Stimulated activated CD4-positive, alpha-beta T cell treated with anti-CD3 and anti-CD28 coated beads, Interleukin-1b, Interleukin-23, amount 100 ng/mL, for 1 hour (primary cell): Measurements from ENCODE around the gene GAPDHS.

Experiments
- DNase-seq, 2 donors: peaks; one replicate each; pipeline ENCODE4 v3.0.0-alpha.2; 2020; ENCODE audit warnings: low read depth in 2 of 2

GAPDHS gene

DNA sequence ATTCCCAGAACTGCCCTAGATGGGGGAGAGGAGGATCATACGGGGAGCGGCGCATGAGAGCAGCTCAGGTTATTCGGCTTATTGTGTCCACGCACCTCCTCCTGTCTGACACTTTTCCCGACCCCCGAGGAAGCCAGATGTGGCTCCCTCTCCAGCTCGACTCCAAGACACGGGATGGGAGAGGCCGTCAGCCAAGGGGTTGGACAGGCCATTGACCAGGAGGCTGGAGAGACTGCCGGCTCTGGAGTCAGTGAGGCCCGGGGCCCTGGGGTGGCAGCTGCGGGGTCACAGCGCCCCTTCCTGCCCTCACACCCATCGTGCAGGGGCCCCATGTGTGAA, 22.7 kb upstream of the GAPDHS start:
- DNase-seq, result no peak

- DNase-seq, result no peak
Measured at GRCh38 chr19:35511337-35511736, 21.9 kb upstream of the GAPDHS start.

GRCh38 chr19:35512831-35513627, 20.2 kb upstream of the GAPDHS start:
- DNase-seq, result no peak

DNA sequence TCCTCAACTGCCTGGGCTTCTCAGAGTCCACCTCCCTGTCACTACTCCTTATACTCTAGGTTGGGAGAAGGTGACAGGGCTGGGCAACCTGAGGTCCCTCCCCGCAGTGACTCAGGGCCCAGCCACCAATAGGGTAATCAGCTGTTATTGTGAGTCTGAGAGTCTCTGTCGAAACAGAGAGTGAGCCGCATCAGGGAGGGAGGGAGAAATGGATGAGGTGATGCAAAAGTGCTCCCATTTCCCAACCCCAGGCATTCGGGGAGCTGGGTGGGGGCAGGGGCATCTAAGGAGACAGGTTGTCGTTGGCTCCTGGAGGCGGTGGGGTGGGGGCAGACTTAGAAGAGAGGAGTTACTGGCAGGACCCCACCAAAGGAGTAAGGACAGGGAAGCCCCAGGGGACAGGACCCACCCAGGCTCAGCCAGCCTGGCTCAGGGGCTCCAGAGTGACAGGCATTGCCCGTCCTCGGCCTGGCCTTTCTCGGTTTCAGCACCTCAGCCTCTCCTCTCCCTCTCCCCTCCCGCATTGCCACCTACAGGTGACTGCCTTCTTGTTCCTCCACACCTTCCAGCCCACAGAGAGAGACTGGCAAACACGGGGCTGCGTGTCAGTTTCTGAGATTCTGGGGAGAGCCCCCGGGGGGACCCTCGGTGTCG, 19.5 kb upstream of the GAPDHS start, which contains the start of gene DMKN:
DMKN (minus strand) TSS at position 22 of the 654 bp plus-strand sequence. CDS start 174 bp downstream, outside the sequence.
- DNase-seq, result no peak

- no peak for DNase-seq
Measured at GRCh38 chr19:35514282-35514809, 18.9 kb upstream of the GAPDHS start.

GRCh38 chr19:35516310-35516709, 16.9 kb upstream of the GAPDHS start:
- no peak for DNase-seq

- no peak for DNase-seq
Measured at GRCh38 chr19:35517342-35517741, 15.9 kb upstream of the GAPDHS start.

- no peak for DNase-seq
Measured at GRCh38 chr19:35518313-35518712, 14.9 kb upstream of the GAPDHS start.

DNA sequence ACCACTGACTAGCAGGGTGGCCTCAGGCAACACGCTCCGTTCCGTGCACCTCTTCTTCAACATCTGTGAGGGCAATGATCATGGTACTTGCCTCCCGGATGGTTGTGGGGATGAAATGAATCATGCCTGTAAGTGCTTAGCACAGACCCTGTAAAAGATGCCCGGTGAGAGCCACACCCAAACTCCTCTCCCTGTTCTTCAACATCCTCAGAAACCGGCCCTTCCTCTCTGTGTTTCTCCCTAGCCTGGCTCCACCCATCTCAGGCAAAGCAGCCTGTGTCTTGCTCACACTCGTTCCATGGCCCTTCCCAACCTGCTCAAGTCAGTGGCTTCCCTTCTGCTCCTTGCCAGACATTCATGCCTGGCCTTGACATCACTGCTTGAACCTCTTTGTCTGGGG, 14.0 kb upstream of the GAPDHS start:
- DNase-seq, result no peak

GRCh38 chr19:35521124-35521743, 12.0 kb upstream of the GAPDHS start:
- no peak for DNase-seq

- no peak for DNase-seq
Measured at GRCh38 chr19:35522745-35523327, 10.4 kb upstream of the GAPDHS start.

DNA sequence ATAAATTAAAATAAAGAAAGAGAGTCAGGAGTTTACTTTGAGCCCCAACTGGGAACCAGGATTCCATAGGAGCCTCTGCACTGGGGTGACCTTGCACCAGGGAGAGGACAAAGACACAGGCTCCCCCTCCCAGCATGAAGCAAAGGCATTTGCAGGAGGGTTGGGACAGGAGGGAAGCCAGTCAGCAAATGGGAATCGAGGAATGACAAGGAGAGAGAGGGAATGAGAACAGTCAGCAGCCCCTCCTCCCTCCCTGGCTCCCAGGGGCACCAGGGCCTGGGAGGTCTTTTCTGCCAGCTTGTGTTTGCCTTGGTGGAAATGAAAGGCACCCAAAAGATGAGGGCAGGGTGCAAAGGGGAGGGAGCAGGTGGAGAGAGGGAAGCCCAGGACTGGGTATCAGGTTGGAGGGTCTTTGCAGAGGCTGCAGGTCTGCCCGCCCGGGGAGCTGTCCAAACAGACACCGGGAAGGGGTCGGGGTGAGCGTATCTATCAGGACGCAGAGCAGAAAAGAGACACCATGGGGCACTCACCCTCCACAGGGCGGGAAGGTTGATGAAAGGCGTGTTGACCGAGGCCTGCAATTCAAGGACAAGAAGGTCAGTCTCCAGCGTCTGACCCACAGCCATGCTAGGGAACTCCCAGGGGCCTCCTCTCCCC, 8.9 kb upstream of the GAPDHS start:
- no peak for DNase-seq

GRCh38 chr19:35525873-35526272, 7.4 kb upstream of the GAPDHS start:
- DNase-seq, result no peak

DNA sequence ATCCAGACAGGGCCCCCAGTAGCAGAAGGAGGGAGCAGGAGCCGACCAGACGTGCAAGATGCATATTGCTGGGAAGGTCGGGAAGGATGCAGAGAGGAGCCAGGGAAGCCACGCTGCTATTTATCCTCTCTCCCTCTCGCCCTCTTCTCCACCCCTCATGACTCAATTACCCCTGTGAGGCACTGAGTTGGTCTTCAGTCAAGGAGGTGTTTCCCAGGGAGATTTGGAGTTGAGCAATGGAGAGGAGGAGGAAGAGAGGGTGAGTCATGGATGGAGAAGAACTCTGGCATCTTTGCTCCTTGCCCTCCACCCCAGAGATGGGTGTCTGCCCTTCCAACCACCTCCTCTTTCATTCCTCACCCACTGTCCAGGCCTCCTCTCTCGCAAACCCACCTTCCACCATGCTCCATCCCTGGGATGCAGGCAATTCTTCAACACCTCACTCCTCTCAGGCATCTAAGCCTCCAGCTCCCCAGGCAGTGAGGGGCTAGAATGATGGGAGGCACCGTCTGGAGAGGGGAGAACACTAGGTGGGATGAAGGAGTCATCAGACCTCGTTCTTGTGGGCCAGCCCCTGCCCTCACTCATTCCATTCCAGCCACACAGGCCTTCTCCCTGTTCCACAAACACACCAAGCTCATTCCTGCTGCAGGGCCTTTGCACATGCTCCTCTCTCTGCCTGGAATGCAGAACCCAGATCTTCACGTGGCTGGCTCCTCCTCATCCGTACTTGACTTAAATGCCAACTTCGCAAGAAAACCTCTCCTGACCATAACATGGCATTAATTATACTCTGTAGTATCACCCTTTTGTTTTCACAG, 4.8 kb upstream of the GAPDHS start, which contains the start of gene SBSN:
SBSN (minus strand) TSS at position 94 of the 821 bp plus-strand sequence; CDS start at position 64, 30 bp downstream.
- no peak for DNase-seq

- DNase-seq, result no peak
Measured at GRCh38 chr19:35529241-35530218, 3.7 kb upstream of the GAPDHS start.

DNA sequence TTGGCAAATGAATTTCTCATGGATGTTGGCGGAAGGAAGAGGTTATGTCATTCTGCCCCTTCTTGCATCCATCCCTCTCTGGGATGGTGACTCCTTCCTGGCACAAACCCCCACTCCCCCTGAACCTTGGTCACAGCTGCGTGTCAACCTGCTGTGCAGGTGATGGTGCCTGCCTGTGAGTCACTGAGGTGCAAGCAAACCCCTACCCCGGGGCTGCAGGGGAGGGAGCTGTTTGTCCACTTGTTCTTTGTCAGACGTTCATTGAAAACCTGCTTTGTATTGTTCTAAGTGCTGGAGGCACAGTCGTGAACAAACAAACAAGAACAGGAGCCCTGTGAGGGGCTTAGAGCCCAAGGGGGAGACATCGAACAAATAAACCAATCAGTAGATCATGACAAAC, 2.0 kb upstream of the GAPDHS start:
- no peak for DNase-seq

DNA sequence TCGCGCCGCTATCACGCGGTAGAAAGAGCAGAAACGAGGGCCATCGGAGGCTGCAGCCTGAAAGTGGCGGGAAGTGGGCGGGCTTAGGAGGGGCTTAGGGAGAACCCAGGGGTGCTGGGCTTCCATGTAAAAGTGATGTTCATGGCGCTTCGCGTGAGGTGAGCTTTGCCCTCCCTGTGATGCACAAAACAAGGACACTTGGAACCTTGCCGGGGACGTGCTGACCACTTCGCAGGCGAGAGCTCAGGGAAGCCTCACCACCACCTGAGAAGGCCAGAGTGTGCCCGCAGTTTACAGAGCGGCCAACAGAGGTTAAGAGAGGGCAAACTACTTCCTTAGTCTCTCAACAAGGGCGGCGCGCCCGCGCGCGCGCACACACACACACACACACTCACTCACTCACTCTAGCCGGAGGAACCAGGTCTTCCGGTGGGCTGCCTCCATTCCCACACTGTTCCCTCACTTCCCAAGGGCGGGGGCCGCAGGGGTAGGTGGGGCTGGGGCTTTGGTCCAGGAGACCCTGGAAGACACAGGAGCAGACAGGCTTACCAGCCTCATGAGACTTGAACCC, 651 bp downstream of the GAPDHS start:
- DNase-seq, result no peak

DNA sequence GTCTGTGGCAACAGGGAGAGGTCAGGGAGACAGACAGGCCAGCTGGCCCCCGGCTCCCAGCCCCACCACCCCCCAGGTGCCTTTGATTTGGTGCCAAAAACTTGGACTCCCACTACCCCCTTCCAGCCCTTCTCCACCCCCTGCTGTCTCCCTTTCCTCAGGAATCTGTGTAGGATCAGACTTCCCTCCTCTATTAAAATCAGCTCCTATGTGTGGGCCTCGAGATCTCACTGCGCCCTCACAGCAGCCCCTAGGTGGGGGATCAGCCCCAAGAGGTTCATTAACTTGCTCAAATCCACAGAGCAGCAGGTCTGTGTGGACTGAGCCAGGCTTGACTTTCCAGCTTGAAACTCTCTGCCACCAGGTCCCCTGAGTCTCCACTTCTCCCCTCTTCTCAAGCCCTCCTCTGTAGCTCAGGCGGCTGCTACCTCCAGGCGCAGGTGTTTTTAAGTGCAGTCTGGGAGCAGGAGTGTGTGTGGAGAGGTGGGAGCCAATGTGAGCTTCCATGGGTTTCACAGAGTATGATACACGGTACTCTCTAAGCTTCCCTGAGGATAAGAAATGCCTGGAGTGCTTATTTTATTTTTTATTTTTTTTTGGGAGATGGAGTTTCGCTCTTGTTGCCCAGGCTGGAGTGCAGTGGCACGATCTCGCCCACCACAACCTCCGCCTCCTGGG, 1.7 kb downstream of the GAPDHS start:
- no peak for DNase-seq

- DNase-seq, result no peak
Measured at GRCh38 chr19:35539314-35539713, 6.1 kb downstream of the GAPDHS start.
